Endothelial cell of umbilical vein (primary cell): ENCODE data around the gene IGFBP4. TPM values are rescaled to one million over a fixed set of nuclear protein-coding genes. Genes with fewer than 3 reads are reported as not detected.

Experiments used
- BruUV-seq: library from RNA; stranded (reverse); fragments of 400-500 nt; replicated peaks from 2 replicates; lab custom pipeline; 2021; lab: Mats Ljungman, UMichigan
- CTCF ChIA-PET: fragments of 300-600, 350-600 bp; sonication (Branson Sonifier 250); formaldehyde crosslinking; loops from one replicate; lab custom pipeline; 2021; ENCODE audit warnings: antibody characterized with exemption, inconsistent platforms; lab: Charles Lee
- POLR2A ChIA-PET: fragments of 300-600, 350-600 bp; sonication (Branson Sonifier 250); formaldehyde crosslinking; loops from one replicate; lab custom pipeline; 2021; ENCODE audit warnings: antibody characterized with exemption, inconsistent platforms; lab: Charles Lee
- DNase-seq: peaks from one replicate; pipeline ENCODE4 v3.0.0-alpha.2; 2011; ENCODE audit warnings: low read depth, low spot score
- FAIRE-seq: peaks from 2 replicates; lab custom pipeline; 2011; peaks lifted over from hg19 to GRCh38; lab: Jason Lieb, UNC
- H2AFZ ChIP-seq: 2 replicates; pipeline ENCODE4 v1.6.0; 2012; ENCODE audit warnings: low read depth, low read length, control low read depth, inconsistent platforms
- H3K27ac ChIP-seq: 2 replicates; pipeline ENCODE4 v1.5.1; 2011; ENCODE audit warnings: low read depth, mild to moderate bottlenecking, control low read depth, low read length, moderate library complexity; ENCODE audit not compliant: insufficient read depth
- H3K27me3 ChIP-seq, 2 experiments: 2 replicates each; pipeline versions ENCODE4 v1.6.0 to v1.6.1; 2011; ENCODE audit warnings: low read length in 2 of 2, mixed read lengths in 1 of 2; ENCODE audit not compliant: control insufficient read depth in 2 of 2, insufficient read depth in 2 of 2
- H3K36me3 ChIP-seq, 2 experiments: 2 replicates in 1 of 2; 3 replicates in 1 of 2; pipeline ENCODE4 v1.5.1; 2011; ENCODE audit warnings: low read length in 2 of 2, mild to moderate bottlenecking in 1 of 2, moderate library complexity in 1 of 2; ENCODE audit not compliant: control insufficient read depth in 2 of 2, insufficient read depth in 2 of 2; ENCODE audit errors: extremely low read depth in 1 of 2
- H3K4me1 ChIP-seq: 3 replicates; pipeline ENCODE4 v1.5.1; 2011; ENCODE audit warnings: mild to moderate bottlenecking, low read length; ENCODE audit not compliant: control insufficient read depth, insufficient read depth; ENCODE audit errors: extremely low read depth
- H3K4me2 ChIP-seq: 2 replicates; pipeline ENCODE4 v1.6.1; 2011; ENCODE audit warnings: low read length, control low read depth, mixed read lengths; ENCODE audit not compliant: insufficient read depth
- H3K4me3 ChIP-seq, 3 experiments: fragments of 200-600 bp in 1 of 3; sonication (generic), shearing (Covaris generic) in 1 of 3; replicated peaks in 1 of 3; 2 replicates each; pipeline ENCODE4 v1.5.1; 2011 to 2016; ENCODE audit warnings: control low read depth in 3 of 3, low read length in 3 of 3, mild to moderate bottlenecking in 2 of 3, inconsistent platforms in 1 of 3, low read depth in 1 of 3, moderate library complexity in 1 of 3; ENCODE audit not compliant: insufficient read depth in 1 of 3
- H3K79me2 ChIP-seq: 2 replicates; pipeline ENCODE4 v1.6.0; 2012; ENCODE audit warnings: low read length, inconsistent platforms; ENCODE audit not compliant: control insufficient read depth, insufficient read depth
- H3K9ac ChIP-seq: replicated peaks from 2 replicates; pipeline ENCODE3; 2011; ENCODE audit warnings: low read length, control low read depth; ENCODE audit not compliant: insufficient read depth; ENCODE audit errors: extremely low read depth
- H3K9me1 ChIP-seq: replicated peaks from 3 replicates; pipeline ENCODE4 v1.6.0; 2011; ENCODE audit warnings: mild to moderate bottlenecking, low read length; ENCODE audit not compliant: control insufficient read depth, insufficient read depth; ENCODE audit errors: extremely low read depth
- H3K9me3 ChIP-seq: replicated peaks from 2 replicates; pipeline ENCODE4 v1.5.1; 2012; ENCODE audit warnings: low read length, inconsistent platforms; ENCODE audit not compliant: control insufficient read depth, insufficient read depth
- H4K20me1 ChIP-seq: replicated peaks from 2 replicates; pipeline ENCODE3; 2011; ENCODE audit warnings: mild to moderate bottlenecking, low read length; ENCODE audit not compliant: control insufficient read depth, insufficient read depth; ENCODE audit errors: extremely low read depth
- CTCF ChIP-seq, 2 donors: IDR thresholded peaks; 1 replicate in 1 of 2; 2 replicates in 1 of 2; pipeline ENCODE4 v1.5.1; 2011; ENCODE audit warnings: low read length in 2 of 2, mild to moderate bottlenecking in 2 of 2, moderate library complexity in 2 of 2, control low read depth in 1 of 2, inconsistent platforms in 1 of 2, low read depth in 1 of 2; ENCODE audit not compliant: insufficient read depth in 1 of 2; ENCODE audit errors: extremely low read depth in 1 of 2
- EZH2 ChIP-seq: IDR thresholded peaks from 2 replicates; pipeline ENCODE4 v1.6.1; 2012; ENCODE audit warnings: borderline replicate concordance, low read depth, mild to moderate bottlenecking, moderate library complexity, low read length, inconsistent platforms; ENCODE audit not compliant: severe bottlenecking
- FOS ChIP-seq: IDR thresholded peaks from 2 replicates; pipeline ENCODE4 v1.6.1; 2011; ENCODE audit warnings: mild to moderate bottlenecking, low read length, moderate library complexity, borderline replicate concordance; ENCODE audit not compliant: insufficient read depth
- GATA2 ChIP-seq: IDR thresholded peaks from 2 replicates; pipeline ENCODE4 v1.7.0; 2011; ENCODE audit warnings: low read depth, mild to moderate bottlenecking, moderate library complexity, mixed read lengths, low read length; ENCODE audit not compliant: insufficient read length, insufficient read depth
- JUN ChIP-seq: IDR thresholded peaks from 2 replicates; pipeline ENCODE4 v1.6.1; 2011; ENCODE audit warnings: borderline replicate concordance, low read depth; ENCODE audit not compliant: insufficient read length, insufficient read depth
- MAX ChIP-seq: IDR thresholded peaks from 2 replicates; pipeline ENCODE4 v1.6.1; 2011; ENCODE audit not compliant: insufficient read depth, insufficient read length
- MYC ChIP-seq: IDR thresholded peaks from one replicate; pipeline ENCODE4 v1.6.1; 2011; ENCODE audit warnings: mild to moderate bottlenecking, low read depth, low read length
- POLR2A ChIP-seq: IDR thresholded peaks from 2 replicates; pipeline ENCODE4 v1.6.1; 2012; ENCODE audit warnings: low read depth, mild to moderate bottlenecking, control low read depth, low read length
- POLR2AphosphoS5 ChIP-seq: IDR thresholded peaks from 2 replicates; pipeline ENCODE4 v1.6.1; 2012; ENCODE audit warnings: low read depth, mild to moderate bottlenecking, control low read depth, low read length, moderate library complexity; ENCODE audit not compliant: insufficient read depth
- dilution Hi-C: fragments of 300-500 bp; cut with MboI; formaldehyde crosslinking; loops from one replicate; pipeline ENCODE4 v1.15.0; 2019; ENCODE audit warnings: low sequenced_read_pairs; ENCODE audit not compliant: extremely low pct_ligation_motif_present
- intact Hi-C: fragments of 100-400 bp; cut with micrococcal nuclease; formaldehyde crosslinking; loops from one replicate; pipeline ENCODE4 v1.10.0; 2022
- polyA plus RNA-seq, 4 experiments: library from polyadenylated mRNA; depleted of rRNA in 3 of 4; stranded (reverse) in 3 of 4; unstranded in 1 of 4; fragments of >200 nt; gene quantifications; 2 replicates each; pipeline versions ENCODE4 v1.2.1 to v1.2.3, GENCODE V29; 2011 to 2012; ENCODE audit warnings: missing spikeins in 1 of 4
- total RNA-seq: library from RNA; stranded (reverse); gene quantifications from 2 replicates; pipeline ENCODE4 v1.2.3, GENCODE V29; 2021

IGFBP4 gene
- total and polyA plus RNA-seq, 2 donors (not counting 3 experiments of a cell fraction or from before 2014, with no cell fraction given), result 377 to 618 TPM

- H3K9me3 ChIP-seq, result no peaks in the 10 kb centered on the region
- no peaks in the 10 kb centered on the region for H3K9me1 ChIP-seq
- H3K27ac ChIP-seq, result no peak overlapping the region
- TF ChIP-seq POLR2AphosphoS5 (no peak), MAX (no peak), GATA2 (no peak), JUN (no peak), MYC (no peak), POLR2A (no peak), FOS (no peak)
- H3K27me3 ChIP-seq, result no peaks in the 10 kb centered on the region
- no peaks in the 10 kb centered on the region for H4K20me1 ChIP-seq
- FAIRE-seq (no peak), DNase-seq (no peak)
- intact Hi-C loops (loop anchor here (5.0 to 10.0 kb wide), 2 partner anchors 116 to 214 kb away; no protein-coding TSS in a partner anchor), dilution Hi-C loops (no loop called here)
- H3K4me2 ChIP-seq, result peak overlapping the region; percentile 83
- CTCF ChIA-PET, result interaction anchor here (1.0 to 6.5 kb wide), 13 partner anchors 12 to 141 kb away, joined by 3 to 91 read pairs (median 6); partner anchors contain the start of gene IGFBP4
- peak overlapping the region; percentile 38 to 91 (median 40) for H3K4me3 ChIP-seq
- H3K79me2 ChIP-seq, result peaks cover 31% of the 10 kb centered on the region
- H3K9ac ChIP-seq, result peak overlapping the region; percentile 27
- POLR2A ChIA-PET, result interaction anchor here (1.1 to 1.5 kb wide), 3 partner anchors 25 to 1270 kb away, joined by 4 to 8 read pairs (median 7); partner anchors contain the start of gene IGFBP4
- H3K36me3 ChIP-seq, result no peaks in the 10 kb centered on the region
- H3K4me1 ChIP-seq, result peaks cover 25% of the 10 kb centered on the region
- peak overlapping the region; percentile 94 for H2AFZ ChIP-seq
- BruUV-seq, result no TSS peak
Measured at GRCh38 chr17:40418428-40418706, 24.9 kb upstream of the IGFBP4 start.

GRCh38 chr17:40419559-40420331 lies 23.5 kb upstream of the IGFBP4 start:
- ChIA-PET POLR2A (no interaction called here), CTCF (interaction anchor here (1.1 to 6.5 kb wide), 7 partner anchors 14 to 140 kb away, joined by 3 to 91 read pairs (median 10); no protein-coding TSS in a partner anchor)
- TF ChIP-seq MYC (no peak), EZH2 (no peak), JUN (no peak), MAX (no peak), POLR2AphosphoS5 (no peak), CTCF (IDR thresholded peaks at IDR 0.05; ENCODE audit: extremely low read depth in 1 of 2, insufficient read depth in 1 of 2, low read depth in 1 of 2, low read length in 2 of 2) (no peak), GATA2 (no peak)
- Histone ChIP-seq H3K27me3 (no peaks in the 10 kb centered on the region), H3K9me1 (no peaks in the 10 kb centered on the region), H3K9me3 (no peaks in the 10 kb centered on the region), H3K79me2 (peaks cover 26% of the 10 kb centered on the region), H3K9ac (no peak overlapping the region), H3K27ac (no peak overlapping the region), H2AFZ (no peak overlapping the region), H3K4me3 (no peak overlapping the region), H3K36me3 (no peaks in the 10 kb centered on the region), H4K20me1 (no peaks in the 10 kb centered on the region), H3K4me1 (peaks cover 25% of the 10 kb centered on the region), H3K4me2 (peak overlapping the region; percentile 40)
- DNase-seq (peak; percentile 17), FAIRE-seq (peak; percentile 8)
- dilution Hi-C loops (no loop called here), intact Hi-C loops (loop anchor here (5.0 to 10.0 kb wide), 2 partner anchors 117 to 215 kb away; no protein-coding TSS in a partner anchor)
- no TSS peak for BruUV-seq
